WTC11 (cell line): ENCODE measurements around the gene LYZL4. TPM values are rescaled to one million over a fixed set of nuclear protein-coding genes. Genes with fewer than 3 reads are reported as not detected.

Source experiments
- ATAC-seq: fragments of 200-7000 bp; cut with Tn5 transposase; 2 replicates; pipeline ENCODE4 v1.10.0; 2021; ENCODE audit warnings: mild to moderate bottlenecking, moderate library complexity
- CTCF ChIA-PET: fragments of 300-600 bp; sonication (Branson Sonifier 250); formaldehyde crosslinking; loops from one replicate; lab custom pipeline; 2021; ENCODE audit warnings: antibody characterized with exemption; lab: Charles Lee
- POLR2A ChIA-PET: fragments of 350-600 bp; sonication (Branson Sonifier 250); formaldehyde crosslinking; loops from one replicate; lab custom pipeline; 2021; ENCODE audit warnings: antibody characterized with exemption; lab: Charles Lee
- DNase-seq: peaks from one replicate; pipeline ENCODE4 v3.0.0; 2021; ENCODE audit warnings: low spot score
- H3K27ac Mint-ChIP-seq: 2 replicates; pipeline ENCODE4 v1.8.0; 2021; ENCODE audit warnings: mixed read lengths
- H3K27me3 Mint-ChIP-seq: 2 replicates; pipeline ENCODE4 v1.8.0; 2021; ENCODE audit warnings: low read depth, mild to moderate bottlenecking, moderate library complexity, mixed read lengths
- H3K36me3 Mint-ChIP-seq: 2 replicates; pipeline ENCODE4 v1.8.0; 2021; ENCODE audit warnings: mixed read lengths
- H3K4me1 Mint-ChIP-seq: 2 replicates; pipeline ENCODE4 v1.8.0; 2022; ENCODE audit warnings: mixed read lengths
- H3K4me3 Mint-ChIP-seq: 2 replicates; pipeline ENCODE4 v1.8.0; 2021; ENCODE audit warnings: mild to moderate bottlenecking, moderate library complexity, mixed read lengths
- H3K9me3 Mint-ChIP-seq: 2 replicates; pipeline ENCODE4 v1.8.0; 2021; ENCODE audit warnings: mixed read lengths
- ATF1 ChIP-seq: sonication (generic); formaldehyde crosslinking; IDR thresholded peaks from 2 replicates; pipeline ENCODE4 v1.8.1; 2023; ENCODE audit warnings: mild to moderate bottlenecking, moderate library complexity, missing genetic modification reagents
- CREB1 ChIP-seq: sonication (generic); formaldehyde crosslinking; IDR thresholded peaks from 2 replicates; pipeline ENCODE4 v1.8.0; 2023; ENCODE audit warnings: mild to moderate bottlenecking, missing genetic modification reagents
- CREM ChIP-seq: sonication (generic); formaldehyde crosslinking; IDR thresholded peaks from 2 replicates; pipeline ENCODE4 v1.8.1; 2022; ENCODE audit warnings: mild to moderate bottlenecking, missing genetic modification reagents, moderate library complexity
- ELF4 ChIP-seq: sonication (generic); formaldehyde crosslinking; IDR thresholded peaks from 2 replicates; pipeline ENCODE4 v1.8.1; 2022; ENCODE audit warnings: low read depth, mild to moderate bottlenecking, moderate library complexity, missing genetic modification reagents
- ETV6 ChIP-seq: sonication (generic); formaldehyde crosslinking; IDR thresholded peaks from 2 replicates; pipeline ENCODE4 v1.8.1; 2022; ENCODE audit warnings: mild to moderate bottlenecking, missing genetic modification reagents
- JUN ChIP-seq: sonication (generic); formaldehyde crosslinking; IDR thresholded peaks from 2 replicates; pipeline ENCODE4 v1.8.0; 2023; ENCODE audit warnings: mild to moderate bottlenecking, missing genetic modification reagents
- KAT7 ChIP-seq: sonication (generic); formaldehyde crosslinking; IDR thresholded peaks from 2 replicates; pipeline ENCODE4 v1.8.1; 2023; ENCODE audit warnings: missing genetic modification reagents, mild to moderate bottlenecking, borderline replicate concordance
- RELA ChIP-seq: sonication (generic); formaldehyde crosslinking; IDR thresholded peaks from 2 replicates; pipeline ENCODE4 v1.8.1; 2022; ENCODE audit warnings: missing genetic modification reagents, mild to moderate bottlenecking, borderline replicate concordance
- RORB ChIP-seq: fragments of 250-450 bp; sonication (Bioruptor Pico); IDR thresholded peaks from 2 replicates; pipeline ENCODE4 v1.9.0; 2021; ENCODE audit warnings: mild to moderate bottlenecking
- SMAD3 ChIP-seq: sonication (generic); formaldehyde crosslinking; IDR thresholded peaks from 2 replicates; pipeline ENCODE4 v1.8.0; 2022; ENCODE audit warnings: missing genetic modification reagents, mild to moderate bottlenecking, borderline replicate concordance
- SOX15 ChIP-seq: fragments of 250-450 bp; sonication (Bioruptor Pico); IDR thresholded peaks from 2 replicates; pipeline ENCODE4 v1.9.0; 2021; ENCODE audit warnings: mild to moderate bottlenecking
- SP1 ChIP-seq: sonication (generic); formaldehyde crosslinking; conservative IDR thresholded peaks from 2 replicates; pipeline ENCODE4 v1.8.1; 2022; ENCODE audit warnings: missing genetic modification reagents
- TCF7 ChIP-seq: sonication (generic); formaldehyde crosslinking; IDR thresholded peaks from 2 replicates; pipeline ENCODE4 v1.8.0; 2022; ENCODE audit warnings: mild to moderate bottlenecking, low read depth, missing genetic modification reagents, moderate library complexity
- TEAD4 ChIP-seq: sonication (generic); formaldehyde crosslinking; IDR thresholded peaks from 2 replicates; pipeline ENCODE4 v1.8.0; 2022; ENCODE audit warnings: mild to moderate bottlenecking, missing genetic modification reagents
- ZBTB21 ChIP-seq: sonication (generic); formaldehyde crosslinking; IDR thresholded peaks from 2 replicates; pipeline ENCODE4 v1.8.1; 2023; ENCODE audit warnings: mild to moderate bottlenecking, missing genetic modification reagents, borderline replicate concordance
- ZNF121 ChIP-seq: sonication (generic); formaldehyde crosslinking; IDR thresholded peaks from 2 replicates; pipeline ENCODE4 v1.8.0; 2023; ENCODE audit warnings: missing genetic modification reagents
- ZNF671 ChIP-seq: fragments of 250-450 bp; sonication (Bioruptor Pico); IDR thresholded peaks from 2 replicates; pipeline ENCODE4 v1.8.0; 2021; ENCODE audit warnings: mild to moderate bottlenecking
- total RNA-seq: library from RNA; stranded (reverse); gene quantifications from 3 replicates; pipeline ENCODE4 v1.2.3, GENCODE V29; 2021
- TF ChIP-seq, protein P1 (sequence below): sonication (generic); formaldehyde crosslinking; IDR thresholded peaks from 2 replicates; pipeline ENCODE4 v1.8.1; 2022; ENCODE audit warnings: mild to moderate bottlenecking, missing genetic modification reagents, moderate library complexity, borderline replicate concordance
- TF ChIP-seq, protein P2 (sequence below): fragments of 250-450 bp; sonication (Bioruptor Pico); IDR thresholded peaks from 2 replicates; pipeline ENCODE4 v1.9.0; 2021; ENCODE audit warnings: mild to moderate bottlenecking
- TF ChIP-seq, protein P3 (sequence below): sonication (generic); formaldehyde crosslinking; IDR thresholded peaks from 2 replicates; pipeline ENCODE4 v1.8.1; 2022; ENCODE audit warnings: missing genetic modification reagents, borderline replicate concordance
- TF ChIP-seq, protein P4 (sequence below): sonication (generic); formaldehyde crosslinking; IDR thresholded peaks from 2 replicates; pipeline ENCODE4 v1.8.1; 2023; ENCODE audit warnings: mild to moderate bottlenecking, missing genetic modification reagents, moderate library complexity
- TF ChIP-seq, protein P5 (sequence below): sonication (generic); formaldehyde crosslinking; IDR thresholded peaks from 2 replicates; pipeline ENCODE4 v1.8.1; 2023; ENCODE audit warnings: mild to moderate bottlenecking, missing genetic modification reagents, borderline replicate concordance

The LYZL4 gene
- total RNA-seq, 1 experiment from 2014 or later, result not detected

DNA sequence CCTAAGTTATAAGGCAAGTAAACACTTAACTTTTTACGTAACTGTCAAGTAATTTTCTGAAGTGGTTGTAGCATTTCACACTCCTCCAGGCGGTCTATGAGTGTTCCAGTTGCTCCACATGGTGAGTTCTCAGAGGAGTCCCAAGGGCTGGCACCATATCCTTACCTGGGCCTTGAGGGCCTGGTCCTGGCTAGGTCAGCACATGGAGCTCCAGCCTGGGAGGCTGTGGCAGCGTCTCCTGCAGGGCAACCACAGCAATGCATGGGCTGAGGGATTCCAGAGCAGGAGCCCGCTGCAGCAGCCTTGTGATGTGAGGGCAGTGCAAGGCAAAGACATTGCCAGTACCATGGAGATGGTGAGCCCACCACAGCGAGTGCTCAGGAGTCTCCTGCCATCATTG lies 32.2 kb upstream of the LYZL4 start (continued):
- TF ChIP-seq ZBTB21 (CRISPR knock-in tag) (no peak), ELF4 (CRISPR knock-in tag) (no peak), ZNF671 (CRISPR knock-in tag) (no peak), TCF7 (CRISPR knock-in tag) (no peak), ETV6 (CRISPR knock-in tag) (no peak)
- TF ChIP-seq, protein P1, sequence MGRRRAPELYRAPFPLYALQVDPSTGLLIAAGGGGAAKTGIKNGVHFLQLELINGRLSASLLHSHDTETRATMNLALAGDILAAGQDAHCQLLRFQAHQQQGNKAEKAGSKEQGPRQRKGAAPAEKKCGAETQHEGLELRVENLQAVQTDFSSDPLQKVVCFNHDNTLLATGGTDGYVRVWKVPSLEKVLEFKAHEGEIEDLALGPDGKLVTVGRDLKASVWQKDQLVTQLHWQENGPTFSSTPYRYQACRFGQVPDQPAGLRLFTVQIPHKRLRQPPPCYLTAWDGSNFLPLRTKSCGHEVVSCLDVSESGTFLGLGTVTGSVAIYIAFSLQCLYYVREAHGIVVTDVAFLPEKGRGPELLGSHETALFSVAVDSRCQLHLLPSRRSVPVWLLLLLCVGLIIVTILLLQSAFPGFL, result no peak
- TF ChIP-seq, protein P2, sequence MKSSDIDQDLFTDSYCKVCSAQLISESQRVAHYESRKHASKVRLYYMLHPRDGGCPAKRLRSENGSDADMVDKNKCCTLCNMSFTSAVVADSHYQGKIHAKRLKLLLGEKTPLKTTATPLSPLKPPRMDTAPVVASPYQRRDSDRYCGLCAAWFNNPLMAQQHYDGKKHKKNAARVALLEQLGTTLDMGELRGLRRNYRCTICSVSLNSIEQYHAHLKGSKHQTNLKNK, result no peak
- TF ChIP-seq, protein P3, sequence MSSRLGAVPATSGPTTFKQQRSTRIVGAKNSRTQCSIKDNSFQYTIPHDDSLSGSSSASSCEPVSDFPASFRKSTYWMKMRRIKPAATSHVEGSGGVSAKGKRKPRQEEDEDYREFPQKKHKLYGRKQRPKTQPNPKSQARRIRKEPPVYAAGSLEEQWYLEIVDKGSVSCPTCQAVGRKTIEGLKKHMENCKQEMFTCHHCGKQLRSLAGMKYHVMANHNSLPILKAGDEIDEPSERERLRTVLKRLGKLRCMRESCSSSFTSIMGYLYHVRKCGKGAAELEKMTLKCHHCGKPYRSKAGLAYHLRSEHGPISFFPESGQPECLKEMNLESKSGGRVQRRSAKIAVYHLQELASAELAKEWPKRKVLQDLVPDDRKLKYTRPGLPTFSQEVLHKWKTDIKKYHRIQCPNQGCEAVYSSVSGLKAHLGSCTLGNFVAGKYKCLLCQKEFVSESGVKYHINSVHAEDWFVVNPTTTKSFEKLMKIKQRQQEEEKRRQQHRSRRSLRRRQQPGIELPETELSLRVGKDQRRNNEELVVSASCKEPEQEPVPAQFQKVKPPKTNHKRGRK (CRISPR knock-in tag), result no peak

DNA sequence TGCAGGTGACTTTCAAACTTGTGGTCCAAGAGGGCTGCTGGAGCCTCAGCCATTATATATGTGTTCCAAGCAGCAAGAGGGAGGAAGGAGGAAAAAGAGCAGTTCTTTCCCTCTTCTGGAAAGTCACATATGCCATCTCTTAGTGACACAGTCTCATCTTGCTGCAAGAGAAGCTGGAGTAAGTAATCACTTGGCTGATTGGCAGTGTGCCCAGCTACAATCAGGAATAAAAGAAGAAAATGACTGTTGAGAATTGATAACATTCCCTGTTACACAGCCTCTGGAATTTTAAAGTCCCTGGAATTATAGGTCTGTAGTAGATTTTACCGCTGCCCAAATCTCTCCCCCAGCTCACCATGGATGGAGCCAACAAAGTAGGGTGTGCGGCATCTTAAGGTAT lies 31.4 kb upstream of the LYZL4 start:
- H3K4me3 Mint-ChIP-seq, result no peak overlapping the region
- ATAC-seq, result no peak
- H3K27me3 Mint-ChIP-seq, result no peaks in the 10 kb centered on the region
- TF ChIP-seq TEAD4 (no peak), RELA (CRISPR knock-in tag) (no peak), JUN (CRISPR knock-in tag) (no peak), SMAD3 (CRISPR knock-in tag) (no peak), ZNF121 (no peak), SP1 (no peak), SOX15 (CRISPR knock-in tag) (no peak), CREB1 (CRISPR knock-in tag) (no peak), ZBTB21 (CRISPR knock-in tag) (no peak), KAT7 (CRISPR knock-in tag) (no peak), ATF1 (CRISPR knock-in tag) (no peak), CREM (CRISPR knock-in tag) (no peak), RORB (no peak)
- TF ChIP-seq, protein P4, sequence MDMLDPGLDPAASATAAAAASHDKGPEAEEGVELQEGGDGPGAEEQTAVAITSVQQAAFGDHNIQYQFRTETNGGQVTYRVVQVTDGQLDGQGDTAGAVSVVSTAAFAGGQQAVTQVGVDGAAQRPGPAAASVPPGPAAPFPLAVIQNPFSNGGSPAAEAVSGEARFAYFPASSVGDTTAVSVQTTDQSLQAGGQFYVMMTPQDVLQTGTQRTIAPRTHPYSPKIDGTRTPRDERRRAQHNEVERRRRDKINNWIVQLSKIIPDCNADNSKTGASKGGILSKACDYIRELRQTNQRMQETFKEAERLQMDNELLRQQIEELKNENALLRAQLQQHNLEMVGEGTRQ (CRISPR knock-in tag), result no peak
- TF ChIP-seq, protein P5, sequence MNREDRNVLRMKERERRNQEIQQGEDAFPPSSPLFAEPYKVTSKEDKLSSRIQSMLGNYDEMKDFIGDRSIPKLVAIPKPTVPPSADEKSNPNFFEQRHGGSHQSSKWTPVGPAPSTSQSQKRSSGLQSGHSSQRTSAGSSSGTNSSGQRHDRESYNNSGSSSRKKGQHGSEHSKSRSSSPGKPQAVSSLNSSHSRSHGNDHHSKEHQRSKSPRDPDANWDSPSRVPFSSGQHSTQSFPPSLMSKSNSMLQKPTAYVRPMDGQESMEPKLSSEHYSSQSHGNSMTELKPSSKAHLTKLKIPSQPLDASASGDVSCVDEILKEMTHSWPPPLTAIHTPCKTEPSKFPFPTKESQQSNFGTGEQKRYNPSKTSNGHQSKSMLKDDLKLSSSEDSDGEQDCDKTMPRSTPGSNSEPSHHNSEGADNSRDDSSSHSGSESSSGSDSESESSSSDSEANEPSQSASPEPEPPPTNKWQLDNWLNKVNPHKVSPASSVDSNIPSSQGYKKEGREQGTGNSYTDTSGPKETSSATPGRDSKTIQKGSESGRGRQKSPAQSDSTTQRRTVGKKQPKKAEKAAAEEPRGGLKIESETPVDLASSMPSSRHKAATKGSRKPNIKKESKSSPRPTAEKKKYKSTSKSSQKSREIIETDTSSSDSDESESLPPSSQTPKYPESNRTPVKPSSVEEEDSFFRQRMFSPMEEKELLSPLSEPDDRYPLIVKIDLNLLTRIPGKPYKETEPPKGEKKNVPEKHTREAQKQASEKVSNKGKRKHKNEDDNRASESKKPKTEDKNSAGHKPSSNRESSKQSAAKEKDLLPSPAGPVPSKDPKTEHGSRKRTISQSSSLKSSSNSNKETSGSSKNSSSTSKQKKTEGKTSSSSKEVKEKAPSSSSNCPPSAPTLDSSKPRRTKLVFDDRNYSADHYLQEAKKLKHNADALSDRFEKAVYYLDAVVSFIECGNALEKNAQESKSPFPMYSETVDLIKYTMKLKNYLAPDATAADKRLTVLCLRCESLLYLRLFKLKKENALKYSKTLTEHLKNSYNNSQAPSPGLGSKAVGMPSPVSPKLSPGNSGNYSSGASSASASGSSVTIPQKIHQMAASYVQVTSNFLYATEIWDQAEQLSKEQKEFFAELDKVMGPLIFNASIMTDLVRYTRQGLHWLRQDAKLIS, result no peak
- DNase-seq, result no peak
- H3K36me3 Mint-ChIP-seq, result no peaks in the 10 kb centered on the region
- peaks cover 44% of the 10 kb centered on the region for H3K4me1 Mint-ChIP-seq
- ChIA-PET CTCF (interaction anchor here (0.8 to 4.3 kb wide), 10 partner anchors 25 to 212 kb away, joined by 3 to 82 read pairs (median 6); partner anchors contain the start of gene VIPR1), POLR2A (interaction anchor here (0.6 kb wide), 1 partner anchor 83 kb away, joined by 3 read pairs; no protein-coding TSS in a partner anchor)
- 0 out of 2 replicates have a peak, but pooled peaks cover 3% of the 10 kb centered on the region for H3K9me3 Mint-ChIP-seq
- no peak overlapping the region for H3K27ac Mint-ChIP-seq
